Stimulated activated CD8-positive, alpha-beta memory T cell treated with anti-CD3 and anti-CD28 coated beads, Interleukin-12 subunit alpha, Interleukin-12 subunit beta, amount 100 ng/mL, for 1 hour (primary cell): ENCODE results near the gene C11orf24.
A peak's percentile ranks its signal among the peaks of the same experiment; 100 is the strongest.

Source experiments
- DNase-seq: peaks from one replicate; pipeline ENCODE4 v3.0.0-alpha.2; 2020; ENCODE audit warnings: low read depth

Gene C11orf24

DNA sequence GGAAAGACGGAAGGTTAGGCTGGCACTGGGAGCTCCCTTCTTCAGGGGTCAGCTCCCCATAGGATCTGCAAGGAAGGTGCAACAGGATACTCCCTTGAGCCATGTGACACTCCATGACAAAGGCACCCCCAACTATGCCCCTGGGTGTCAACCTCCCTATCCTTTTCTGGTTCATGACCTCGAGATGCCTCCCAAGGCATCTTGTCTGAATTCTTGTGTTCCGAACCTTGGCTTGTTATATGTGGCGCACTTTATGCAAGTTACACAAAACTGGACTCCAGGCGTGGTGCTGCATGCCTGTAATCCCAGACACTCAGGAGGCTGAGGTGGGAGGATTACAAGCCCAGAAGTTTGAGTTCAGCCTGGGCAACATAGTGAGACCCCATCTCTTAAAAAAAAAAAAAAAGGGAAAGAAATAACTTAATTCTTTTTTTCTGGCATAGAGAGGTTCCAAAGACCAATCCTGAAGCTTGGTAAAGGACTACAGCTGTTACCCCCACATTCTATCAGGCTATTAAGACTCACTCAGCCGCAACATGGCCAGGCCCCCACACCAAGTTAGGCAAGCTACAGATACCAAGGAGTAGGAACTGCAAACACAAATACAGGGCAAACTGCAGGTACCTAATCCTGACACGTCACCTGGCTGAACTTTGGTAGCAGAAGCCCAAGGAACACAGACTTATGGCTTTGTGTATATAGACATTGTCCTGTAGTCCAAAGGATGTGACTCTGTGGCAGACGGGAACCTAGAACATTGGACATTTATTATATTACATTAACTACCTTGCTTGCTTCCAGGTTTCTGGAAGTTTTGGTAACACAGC, 1.4 kb downstream of the C11orf24 start:
- DNase-seq = no peak

- no peak for DNase-seq
These were observed 2.2 kb downstream of the C11orf24 start for GRCh38 chr11:68269414-68270081.

GRCh38 chr11:68267881-68268240, 3.9 kb downstream of the C11orf24 start:
- DNase-seq = no peak

GRCh38 chr11:68266936-68267880, 4.6 kb downstream of the C11orf24 start:
- no peak for DNase-seq

GRCh38 chr11:68266121-68266891, 5.5 kb downstream of the C11orf24 start:
- DNase-seq = no peak

- DNase-seq = no peak
These were observed 6.8 kb downstream of the C11orf24 start for GRCh38 chr11:68264741-68265540.

- DNase-seq = no peak
These were observed 7.5 kb downstream of the C11orf24 start for GRCh38 chr11:68264244-68264643.

GRCh38 chr11:68263444-68264035, 8.2 kb downstream of the C11orf24 start:
- DNase-seq = no peak

GRCh38 chr11:68262544-68262827, 9.3 kb downstream of the C11orf24 start:
- DNase-seq = no peak

- no peak for DNase-seq
These were observed 9.8 kb downstream of the C11orf24 start for GRCh38 chr11:68261749-68262543.

DNA sequence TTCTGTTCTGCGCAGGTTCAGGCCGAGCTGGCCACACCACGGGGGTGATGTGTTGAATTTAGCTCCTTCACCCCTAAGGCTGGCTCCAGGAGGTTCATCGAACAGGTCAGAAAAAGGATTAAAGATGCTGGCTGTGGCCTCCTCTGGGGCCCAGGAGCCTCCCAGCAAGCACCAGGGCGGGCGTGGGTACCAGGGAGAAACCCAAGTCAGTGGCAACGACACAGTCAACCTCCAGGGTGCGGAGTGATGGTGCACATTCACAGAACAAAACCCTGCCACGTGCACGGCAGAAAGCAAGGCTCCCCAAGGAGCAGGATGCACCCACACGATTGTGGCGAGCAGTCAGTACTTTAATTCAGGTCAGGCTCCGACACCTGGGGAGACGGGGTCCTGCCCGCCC, 10.8 kb downstream of the C11orf24 start:
- no peak for DNase-seq

GRCh38 chr11:68260484-68260883, 11.3 kb downstream of the C11orf24 start:
- DNase-seq = no peak

DNA sequence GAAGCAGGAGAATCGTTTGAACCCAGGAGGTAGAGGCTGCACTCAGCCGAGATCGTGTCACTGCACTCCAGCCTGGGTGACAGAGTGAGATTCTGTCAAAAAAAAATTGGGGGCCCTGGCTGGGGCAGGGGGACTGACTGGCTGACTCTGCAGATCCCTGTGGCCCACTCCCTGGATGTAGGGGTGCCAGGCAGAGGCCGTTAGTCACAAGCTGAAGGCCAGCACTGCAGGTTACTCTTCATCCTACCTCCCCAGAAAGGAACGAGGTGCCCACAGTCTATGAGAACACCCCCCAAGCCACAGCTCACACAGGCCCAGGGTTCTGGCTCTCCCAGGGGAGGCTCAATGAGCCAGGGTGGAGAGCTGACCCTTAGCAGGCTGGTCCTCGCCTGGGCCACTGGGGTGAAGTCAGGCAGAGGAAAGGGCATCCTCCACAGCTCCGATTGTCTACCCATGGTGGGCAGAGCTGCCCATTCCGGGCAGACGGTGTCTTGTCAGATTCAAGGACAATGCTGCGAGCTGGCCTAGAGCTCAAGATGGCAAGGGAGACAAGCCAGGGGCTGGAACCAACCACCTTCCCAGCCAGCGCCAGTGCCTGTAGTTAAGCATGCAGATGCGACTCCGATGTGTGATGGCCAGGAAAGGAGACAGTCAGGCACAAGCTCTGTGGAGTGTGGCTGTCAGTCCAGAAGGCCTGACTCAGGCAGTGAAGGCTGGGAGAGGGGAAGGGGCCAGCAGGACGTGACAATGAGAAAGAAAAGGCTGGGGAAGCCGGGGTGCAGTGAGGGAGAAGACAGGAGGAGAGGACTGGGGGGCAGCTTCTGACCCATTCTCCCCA, 12.4 kb downstream of the C11orf24 start:
- no peak for DNase-seq

GRCh38 chr11:68258363-68258765, 13.4 kb downstream of the C11orf24 start:
- no peak for DNase-seq

DNA sequence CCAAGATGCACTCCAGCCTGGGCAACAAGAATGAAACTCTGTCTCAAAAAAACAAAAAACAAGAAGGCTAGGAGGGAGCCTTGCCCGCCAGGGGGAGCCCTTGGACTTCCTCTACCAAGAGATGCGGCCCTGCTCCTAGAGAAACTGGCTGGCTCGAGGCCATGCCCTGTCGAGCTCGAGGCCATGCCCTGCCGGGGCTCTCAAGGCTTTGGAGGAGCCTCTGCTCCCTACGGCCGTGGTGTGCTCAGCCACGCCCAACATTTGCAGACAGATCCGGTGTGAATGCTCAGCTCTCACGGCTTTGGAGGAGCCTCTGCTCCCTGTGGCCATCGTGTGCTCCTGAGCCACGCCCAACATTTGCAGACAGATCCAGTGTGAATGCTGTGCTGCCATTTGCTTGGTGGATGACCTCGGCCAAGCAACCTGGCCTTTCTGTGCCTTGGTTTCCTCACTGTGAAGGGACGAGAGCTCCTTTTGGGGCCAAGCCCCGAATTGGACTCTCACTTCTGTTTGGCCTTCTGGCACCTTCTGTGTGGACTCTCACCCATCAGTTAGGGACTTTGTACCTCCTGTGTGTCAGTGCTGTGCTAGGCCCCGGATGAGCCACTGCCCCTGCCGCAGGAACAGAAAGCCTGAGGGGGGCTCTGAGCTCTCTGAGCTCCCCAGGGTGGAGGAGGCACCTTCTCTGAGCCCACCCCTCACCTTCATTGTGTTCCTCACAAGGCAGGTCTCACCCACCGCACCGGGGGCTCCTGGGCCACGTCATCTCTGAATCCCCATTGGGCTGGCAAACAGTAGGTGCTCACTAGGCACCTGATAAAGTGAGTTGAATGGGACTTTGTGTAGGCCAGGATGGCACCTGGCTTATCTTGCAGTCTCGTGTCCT, 14.1 kb downstream of the C11orf24 start:
- DNase-seq = peak; percentile 92

GRCh38 chr11:68256331-68256741, 15.4 kb downstream of the C11orf24 start:
- DNase-seq = no peak

GRCh38 chr11:68255526-68255925, 16.2 kb downstream of the C11orf24 start:
- no peak for DNase-seq

DNA sequence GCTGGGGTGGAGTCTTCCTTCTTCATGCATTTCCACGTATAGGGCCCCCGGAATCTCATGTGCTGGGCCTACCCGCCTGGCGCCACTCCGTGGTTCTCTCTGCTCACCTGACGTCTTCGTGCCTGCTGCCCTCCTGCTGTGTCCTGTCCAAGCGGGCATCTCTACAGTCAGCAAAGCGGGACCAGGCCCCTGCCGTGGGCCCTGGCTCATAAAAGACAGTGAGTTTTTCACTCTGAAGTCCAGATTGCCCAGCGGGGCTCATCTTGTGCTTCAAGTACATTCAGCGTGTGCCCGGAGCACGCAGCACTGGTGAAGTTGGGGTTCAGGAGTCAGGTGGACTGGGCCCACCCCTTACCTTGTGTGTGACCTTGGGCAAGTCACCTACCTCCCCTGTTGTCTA, 17.4 kb downstream of the C11orf24 start:
- no peak for DNase-seq
